ENCODE data around the gene SSC5D. TPM values are rescaled to one million over a fixed set of nuclear protein-coding genes. Genes with fewer than 3 reads are reported as not detected.

The SSC5D gene
- total and polyA plus RNA-seq, 2 of the 4 experiments (the other 2 are of a cell fraction), result 1.4 to 19.1 TPM

DNA sequence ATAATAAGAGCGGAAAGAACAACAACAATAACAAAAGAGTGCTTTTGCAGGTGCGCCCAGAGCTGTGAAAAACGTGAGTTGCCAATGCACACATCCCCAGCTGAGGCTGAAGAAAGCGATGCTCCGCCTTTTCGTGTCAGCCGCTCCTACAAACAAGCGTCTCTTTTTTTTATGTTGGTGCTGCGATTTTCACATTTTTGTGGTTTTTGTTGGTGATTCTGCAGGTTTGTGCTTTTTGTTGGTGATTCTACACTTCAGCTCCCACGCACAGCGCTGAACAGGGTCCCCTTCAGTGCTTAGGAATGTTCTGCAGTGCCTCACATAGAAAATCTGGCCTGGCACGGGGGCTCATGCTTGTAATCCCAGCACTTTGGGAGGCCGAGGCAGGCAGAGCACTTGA is 64.4 kb downstream of the SSC5D start:
- Histone ChIP-seq H3K4me3 (ENCODE audit: insufficient read depth, low read depth, low read length) (no peak overlapping the region), H3K27me3 (ENCODE audit: control insufficient read depth, insufficient read depth, low read length) (no peaks in the 10 kb centered on the region; the same call in 1 of the 2 replicates), H2BK5ac (ENCODE audit: low read depth, low read length, poor library complexity, severe bottlenecking) (no peak overlapping the region), H3K9me1 (ENCODE audit: insufficient read depth, low read length) (peaks cover 9% of the 10 kb centered on the region), H4K8ac (ENCODE audit: low read depth in 2 of 2, low read length in 2 of 2) (no peak overlapping the region; a peak in 1 of 4 replicates), H3K4me2 (ENCODE audit: low read depth, low read length) (0 out of 2 replicates have a peak overlapping the region, but pooled peaks have one; percentile 2), H3K18ac (ENCODE audit: low read depth, low read length) (no peak overlapping the region; the same call in 1 of the 2 replicates), H3K4ac (ENCODE audit: low read depth, low read length) (peak overlapping the region; percentile 70; the same call in 1 of the 2 replicates), H3K56ac (ENCODE audit: extremely low read depth, insufficient read depth, low read length) (no peak overlapping the region), H2BK20ac (ENCODE audit: low read depth, low read length) (0 out of 2 replicates have a peak overlapping the region, but pooled peaks have one; percentile 75), H4K5ac (ENCODE audit: low read depth, low read length) (no peak overlapping the region), H2BK120ac (ENCODE audit: low read depth, low read length) (peak overlapping the region; percentile 88), H3K9me3 (ENCODE audit: control insufficient read depth, insufficient read depth, low read length) (no peaks in the 10 kb centered on the region), H3K79me1 (ENCODE audit: low read depth in 1 of 2, low read length in 2 of 2) (no peaks in the 10 kb centered on the region; a peak in 1 of 4 replicates), H2BK15ac (ENCODE audit: low read depth, low read length) (no peak overlapping the region; the same call in 2 of the 3 replicates), H3K36me3 (ENCODE audit: control insufficient read depth, insufficient read depth, low read length) (no peaks in the 10 kb centered on the region), H3K9ac (ENCODE audit: low read depth, low read length) (no peak overlapping the region), H3K27ac (ENCODE audit: insufficient read depth, low read length) (no peak overlapping the region), H4K91ac (ENCODE audit: insufficient read depth, low read depth, low read length) (peak overlapping the region; percentile 48), H3K23ac (ENCODE audit: low read depth, low read length) (no peak overlapping the region), H3K14ac (replicated peaks; ENCODE audit: low read depth, low read length) (0 out of 2 replicates have a peak overlapping the region, but pooled peaks have one; percentile 47), H2AK5ac (ENCODE audit: low read depth, low read length) (no peak overlapping the region), H2AK9ac (replicated peaks; ENCODE audit: low read depth, low read length, poor library complexity) (peak overlapping the region; percentile 7), H4K20me1 (ENCODE audit: insufficient read depth, low read length) (no peaks in the 10 kb centered on the region), H3K4me1 (ENCODE audit: control insufficient read depth, insufficient read depth, low read length) (peaks cover 18% of the 10 kb centered on the region), H2AFZ (replicated peaks; ENCODE audit: low read length, poor library complexity) (peak overlapping the region; percentile 23)
- intact Hi-C loops (cut with micrococcal nuclease), result loop anchor here (2.0 kb wide), 1 partner anchor 28 kb away; the partner anchor contains the start of gene ZNF579
- ChIA-PET POLR2A (ENCODE audit: unreplicated experiment) (interaction anchor here (1.1 kb wide), 1 partner anchor 72 kb away, joined by 3 read pairs; the partner anchor contains the start of gene ZNF784), CTCF (no interaction called here)
- DNase-seq (peak; percentile 89), ATAC-seq (ENCODE audit: low read depth) (peak; percentile 65)
- no TSS peak for BruUV-seq (replicated peaks)
- in situ Hi-C loops (cut with MboI; ENCODE audit: low sequenced_read_pairs), result no loop called here
- TF ChIP-seq MXI1 (IDR thresholded peaks at IDR 0.05; ENCODE audit: borderline replicate concordance, low read depth, low read length) (no peak), FOS (IDR thresholded peaks at IDR 0.05; ENCODE audit: low read depth, low read length) (no peak), POLR2A (IDR thresholded peaks at IDR 0.05; ENCODE audit: low read depth, low read length) (no peak), BHLHE40 (IDR thresholded peaks at IDR 0.05; ENCODE audit: low read depth, low read length) (peak; percentile 80; the same call in 1 of the 2 replicates), RAD21 (IDR thresholded peaks at IDR 0.05; ENCODE audit: low read length) (no peak), SMC3 (IDR thresholded peaks at IDR 0.05; ENCODE audit: low read depth, low read length) (no peak), MAFK (IDR thresholded peaks at IDR 0.05; ENCODE audit: low read depth, low read length) (peak; percentile 33; the same call in 1 of the 2 replicates), MAZ (IDR thresholded peaks at IDR 0.05; ENCODE audit: borderline replicate concordance, low read depth, low read length) (no peak; the same call in 1 of the 2 replicates), RCOR1 (IDR thresholded peaks at IDR 0.05; ENCODE audit: insufficient replicate concordance, low read length) (no peak)
- TF ChIP-seq, protein P1, sequence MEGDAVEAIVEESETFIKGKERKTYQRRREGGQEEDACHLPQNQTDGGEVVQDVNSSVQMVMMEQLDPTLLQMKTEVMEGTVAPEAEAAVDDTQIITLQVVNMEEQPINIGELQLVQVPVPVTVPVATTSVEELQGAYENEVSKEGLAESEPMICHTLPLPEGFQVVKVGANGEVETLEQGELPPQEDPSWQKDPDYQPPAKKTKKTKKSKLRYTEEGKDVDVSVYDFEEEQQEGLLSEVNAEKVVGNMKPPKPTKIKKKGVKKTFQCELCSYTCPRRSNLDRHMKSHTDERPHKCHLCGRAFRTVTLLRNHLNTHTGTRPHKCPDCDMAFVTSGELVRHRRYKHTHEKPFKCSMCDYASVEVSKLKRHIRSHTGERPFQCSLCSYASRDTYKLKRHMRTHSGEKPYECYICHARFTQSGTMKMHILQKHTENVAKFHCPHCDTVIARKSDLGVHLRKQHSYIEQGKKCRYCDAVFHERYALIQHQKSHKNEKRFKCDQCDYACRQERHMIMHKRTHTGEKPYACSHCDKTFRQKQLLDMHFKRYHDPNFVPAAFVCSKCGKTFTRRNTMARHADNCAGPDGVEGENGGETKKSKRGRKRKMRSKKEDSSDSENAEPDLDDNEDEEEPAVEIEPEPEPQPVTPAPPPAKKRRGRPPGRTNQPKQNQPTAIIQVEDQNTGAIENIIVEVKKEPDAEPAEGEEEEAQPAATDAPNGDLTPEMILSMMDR (conservative IDR thresholded peaks at IDR 0.05; ENCODE audit: low read depth, low read length), result no peak
- 17% methylated on average over 1 of the region's 13 CpGs; no CpG with 5 or more reads in 1 of the 2 experiments for WGBS, 2 experiments (ENCODE audit: extremely low coverage in 2 of 2, insufficient read length in 1 of 2)
- dilution Hi-C loops (cut with HindIII; ENCODE audit: low sequenced_read_pairs, unreplicated experiment), result no loop called here

Measured in IMR-90 (cell line).